H1 (cell line): ENCODE data around the gene TSC22D3.

Experiments
- POLR2A ChIP-seq, 2 experiments: IDR thresholded peaks; 1 replicate in 1 of 2; 2 replicates in 1 of 2; pipeline ENCODE4 v1.6.1; 2011; ENCODE audit warnings: low read depth in 2 of 2, low read length in 2 of 2, mild to moderate bottlenecking in 2 of 2; ENCODE audit errors: control extremely low read depth in 1 of 2
- POLR2AphosphoS5 ChIP-seq: IDR thresholded peaks from 2 replicates; pipeline ENCODE4 v1.6.1; 2011; ENCODE audit warnings: low read depth, low read length
- RXRA ChIP-seq: IDR thresholded peaks from 2 replicates; pipeline ENCODE4 v1.6.1; 2011; ENCODE audit warnings: low read depth, mild to moderate bottlenecking, low read length, moderate library complexity; ENCODE audit not compliant: insufficient read depth
- SRF ChIP-seq: IDR thresholded peaks from 2 replicates; pipeline ENCODE4 v1.6.1; 2011; ENCODE audit warnings: mild to moderate bottlenecking, low read depth, low read length, moderate library complexity

GRCh38 chrX:107673933-107674479, 101.6 kb downstream of the TSC22D3 start:
- TF ChIP-seq POLR2A (IDR thresholded peaks at IDR 0.05; ENCODE audit: control extremely low read depth in 1 of 2, low read depth in 2 of 2, low read length in 2 of 2) (no peak), SRF (no peak), POLR2AphosphoS5 (no peak), RXRA (no peak)
